Hepatocyte (in vitro differentiated cells): ENCODE data around the gene BLNK.

ENCODE experiments used
- CTCF ChIP-seq: fragments of 200-600 bp; sonication (generic); IDR thresholded peaks from 2 replicates; pipeline ENCODE4 v1.5.1; 2016; ENCODE audit warnings: antibody characterized with exemption, mild to moderate bottlenecking; ENCODE audit not compliant: poor library complexity
- EZH2phosphoT487 ChIP-seq: fragments of 200-600 bp; sonication (generic); IDR thresholded peaks from one replicate; pipeline ENCODE4 v1.6.1; 2018; ENCODE audit warnings: antibody characterized with exemption, mild to moderate bottlenecking, low read depth, moderate library complexity; ENCODE audit not compliant: unreplicated experiment, severe bottlenecking

- no peak for TF ChIP-seq CTCF
- TF ChIP-seq EZH2phosphoT487 = no peak
These were observed at the start of gene BLNK for GRCh38 chr10:96271016-96271815.
